Endothelial cell (in vitro differentiated cells): ENCODE data around the gene OCA2. TPM values are rescaled to one million over a fixed set of nuclear protein-coding genes. Genes with fewer than 3 reads are reported as not detected.

Source experiments
- DNase-seq: peaks from one replicate; pipeline ENCODE4 v3.0.0; 2021; ENCODE audit warnings: low spot score
- H3K27ac Mint-ChIP-seq: one replicate; pipeline ENCODE4 v1.8.0; 2021; ENCODE audit warnings: mixed read lengths, inconsistent platforms; ENCODE audit not compliant: unreplicated experiment
- H3K27me3 Mint-ChIP-seq: one replicate; pipeline ENCODE4 v1.8.0; 2021; ENCODE audit warnings: mild to moderate bottlenecking, moderate library complexity, mixed read lengths, inconsistent platforms; ENCODE audit not compliant: unreplicated experiment
- H3K36me3 Mint-ChIP-seq: one replicate; pipeline ENCODE4 v1.8.0; 2021; ENCODE audit warnings: mild to moderate bottlenecking, low read depth, mixed read lengths, inconsistent platforms; ENCODE audit not compliant: unreplicated experiment
- H3K4me1 Mint-ChIP-seq: one replicate; pipeline ENCODE4 v1.8.0; 2021; ENCODE audit warnings: mild to moderate bottlenecking, mixed read lengths, inconsistent platforms; ENCODE audit not compliant: unreplicated experiment
- H3K4me3 Mint-ChIP-seq: one replicate; pipeline ENCODE4 v1.8.0; 2021; ENCODE audit warnings: mild to moderate bottlenecking, mixed read lengths, inconsistent platforms; ENCODE audit not compliant: unreplicated experiment
- H3K9me3 Mint-ChIP-seq: one replicate; pipeline ENCODE4 v1.8.0; 2021; ENCODE audit warnings: mixed read lengths, inconsistent platforms; ENCODE audit not compliant: unreplicated experiment
- CTCF ChIP-seq: fragments of 200-600 bp; sonication (generic); IDR thresholded peaks from one replicate; pipeline ENCODE4 v1.5.0; 2021; ENCODE audit warnings: antibody characterized with exemption; ENCODE audit not compliant: unreplicated experiment
- total RNA-seq: library from RNA; stranded (reverse); fragmentation: NEBNext Ultra II Directional; extraction: Animal tissue kit (Norgen Biotek cat#: 25700); gene quantifications from one replicate; pipeline ENCODE4 v1.2.1, GENCODE V29; 2021; ENCODE audit not compliant: unreplicated experiment

OCA2 gene
- total RNA-seq, 1 donor from 2014 or later: not detected

DNA sequence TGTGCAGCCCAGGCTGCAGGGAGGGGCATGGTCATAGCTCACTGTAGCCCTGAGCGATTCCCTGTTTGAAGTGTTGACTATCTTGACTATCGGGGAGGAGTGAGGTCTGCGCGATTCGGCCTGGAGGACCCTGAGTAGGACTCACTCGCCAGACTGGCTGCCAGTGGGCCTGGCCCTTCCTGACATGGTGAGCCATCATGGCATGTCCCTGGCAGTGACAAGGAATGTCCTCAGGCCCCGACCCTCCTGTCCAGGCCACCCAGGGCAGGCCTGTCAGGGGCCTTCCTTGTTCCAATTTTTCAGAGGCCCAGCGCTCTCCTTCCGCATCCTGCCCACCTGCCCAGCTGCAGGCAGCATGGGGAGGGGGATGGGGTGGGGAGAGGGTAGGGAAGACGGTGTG, 5.2 kb upstream of the OCA2 start:
- no peak for TF ChIP-seq CTCF
- Mint-ChIP-seq H3K27ac (no peak overlapping the region), H3K9me3 (no peaks in the 10 kb centered on the region), H3K4me3 (no peak overlapping the region), H3K36me3 (peaks cover 10% of the 10 kb centered on the region), H3K27me3 (peaks cover 38% of the 10 kb centered on the region), H3K4me1 (peaks cover 21% of the 10 kb centered on the region)
- no peak for DNase-seq

DNA sequence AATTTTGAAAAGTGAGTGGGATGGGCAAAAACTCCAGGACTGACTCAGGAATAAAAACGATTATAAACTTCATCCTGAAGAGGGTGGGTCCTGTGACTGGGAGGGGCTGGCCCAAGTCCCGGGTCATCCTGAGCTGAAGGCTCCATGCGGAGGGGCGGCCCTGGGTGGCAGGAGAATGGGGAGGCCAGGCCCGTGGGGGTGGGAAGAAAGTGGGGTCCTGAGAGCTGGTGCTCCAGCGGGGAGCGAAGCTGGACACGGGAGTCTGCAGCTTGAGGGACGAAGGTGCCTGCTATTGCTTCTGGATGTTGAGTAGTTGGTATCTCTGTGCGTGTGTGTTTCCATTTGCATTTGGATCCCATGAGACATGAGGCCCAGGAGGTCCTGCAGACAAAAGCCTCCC, 4.7 kb upstream of the OCA2 start:
- Mint-ChIP-seq H3K4me3 (no peak overlapping the region), H3K27me3 (peaks cover 37% of the 10 kb centered on the region), H3K9me3 (no peaks in the 10 kb centered on the region), H3K27ac (no peak overlapping the region), H3K36me3 (peaks cover 10% of the 10 kb centered on the region), H3K4me1 (peaks cover 21% of the 10 kb centered on the region)
- TF ChIP-seq CTCF: no peak
- no peak for DNase-seq

DNA sequence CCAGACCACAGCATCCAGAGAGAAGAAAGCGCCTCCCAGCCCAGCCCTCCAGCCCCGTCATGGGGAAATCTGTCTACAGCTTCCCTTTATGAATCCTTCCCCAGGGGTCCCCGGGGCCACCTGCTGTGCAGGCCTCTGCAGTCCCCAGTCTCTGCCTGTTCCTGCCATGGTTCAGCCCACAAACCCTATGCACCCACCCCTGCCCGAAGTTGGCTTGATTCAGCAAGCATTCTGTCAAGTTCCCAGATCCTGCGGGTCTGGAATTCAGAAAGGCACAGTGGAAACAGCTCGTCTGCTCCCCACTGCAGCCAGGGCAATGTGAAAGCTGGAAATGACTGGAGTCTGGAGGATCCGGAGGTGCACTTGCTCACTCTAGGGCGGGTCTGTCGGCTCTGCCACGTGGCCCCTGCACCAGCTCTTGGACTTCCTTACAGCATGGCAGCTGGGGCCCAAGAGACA, 2.9 kb upstream of the OCA2 start:
- no peak for DNase-seq
- TF ChIP-seq CTCF: no peak
- H3K4me3 Mint-ChIP-seq: no peak overlapping the region
- H3K9me3 Mint-ChIP-seq: no peaks in the 10 kb centered on the region
- H3K27me3 Mint-ChIP-seq: peaks cover 39% of the 10 kb centered on the region
- H3K36me3 Mint-ChIP-seq: peaks cover 21% of the 10 kb centered on the region
- H3K4me1 Mint-ChIP-seq: peaks cover 23% of the 10 kb centered on the region
- H3K27ac Mint-ChIP-seq: no peak overlapping the region

DNA sequence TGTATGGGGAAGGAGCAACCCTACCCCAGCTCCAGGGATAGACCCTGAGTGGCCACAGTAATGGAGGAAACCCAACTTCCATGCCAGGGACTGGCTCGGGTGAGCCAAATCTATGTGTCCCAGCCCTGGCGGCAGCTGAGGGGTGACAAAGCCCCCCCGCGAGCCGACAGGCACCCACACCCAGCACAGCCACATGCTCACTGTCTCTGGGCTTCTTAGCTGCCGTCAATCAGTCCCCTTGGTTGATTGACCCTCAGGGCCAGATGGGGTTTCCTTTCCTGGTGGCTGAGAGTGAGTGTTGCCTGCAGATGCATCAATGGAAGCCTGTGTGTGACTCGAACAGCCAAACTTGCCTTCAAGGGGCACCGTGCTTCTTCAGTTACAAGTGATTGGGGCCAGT, 2.1 kb upstream of the OCA2 start:
- Mint-ChIP-seq H3K27ac (no peak overlapping the region), H3K4me1 (peaks cover 24% of the 10 kb centered on the region), H3K4me3 (no peak overlapping the region), H3K27me3 (peaks cover 41% of the 10 kb centered on the region), H3K36me3 (peaks cover 21% of the 10 kb centered on the region), H3K9me3 (no peaks in the 10 kb centered on the region)
- DNase-seq: no peak
- TF ChIP-seq CTCF: no peak

GRCh38 chr15:28100516-28101195, 1.5 kb upstream of the OCA2 start:
- peaks cover 21% of the 10 kb centered on the region for H3K36me3 Mint-ChIP-seq
- DNase-seq: no peak

More at GRCh38 chr15:28100516-28101195, 1.5 kb upstream of the OCA2 start:
- H3K9me3 Mint-ChIP-seq: no peaks in the 10 kb centered on the region
- TF ChIP-seq CTCF: no peak
- H3K27me3 Mint-ChIP-seq: peaks cover 43% of the 10 kb centered on the region
- H3K27ac Mint-ChIP-seq: peak overlapping the region; percentile 39
- H3K4me1 Mint-ChIP-seq: peaks cover 22% of the 10 kb centered on the region
- H3K4me3 Mint-ChIP-seq: peak overlapping the region; percentile 47
